Ascending aorta (tissue), 2 donors: ENCODE measurements around the gene SART3. TPM values are rescaled to one million over a fixed set of nuclear protein-coding genes. Genes with fewer than 3 reads are reported as not detected.

ENCODE experiments used
- DNase-seq, 2 donors: peaks; one replicate each; pipeline ENCODE4 v3.0.0-alpha.2; 2019; ENCODE audit warnings: low spot score in 2 of 2
- H3K27ac ChIP-seq, 2 donors: fragments of 200-600 bp; sonication (generic); one replicate each; pipeline ENCODE4 v1.5.1; 2016 to 2017; ENCODE audit warnings: mild to moderate bottlenecking in 1 of 2
- H3K27me3 ChIP-seq: fragments of 200-600 bp; sonication (generic); one replicate; pipeline ENCODE4 v1.5.1; 2017
- H3K36me3 ChIP-seq, 2 donors: fragments of 200-600 bp; sonication (generic); one replicate each; pipeline ENCODE4 v1.5.1; 2016
- H3K4me1 ChIP-seq, 2 donors: fragments of 200-600 bp; sonication (generic); one replicate each; pipeline ENCODE4 v1.5.1; 2016 to 2017; ENCODE audit warnings: mild to moderate bottlenecking in 1 of 2
- H3K4me3 ChIP-seq, 2 donors: fragments of 200-600 bp; sonication (generic); one replicate each; pipeline ENCODE4 v1.5.1; 2016 to 2017; ENCODE audit warnings: mild to moderate bottlenecking in 1 of 2
- H3K9me3 ChIP-seq, 2 donors: fragments of 200-600 bp; sonication (generic); one replicate each; pipeline ENCODE4 v1.5.1; 2016
- CTCF ChIP-seq, 3 experiments: fragments of 200-600 bp in 2 of 3; fragments of 450-650 bp in 1 of 3; sonication (generic) in 2 of 3; IDR thresholded peaks; one replicate each; pipeline ENCODE4 v1.5.1; 2016 to 2019; ENCODE audit warnings: antibody characterized with exemption in 3 of 3, mild to moderate bottlenecking in 1 of 3, moderate library complexity in 1 of 3
- intact Hi-C: fragments of 100-400 bp; cut with DNase I; formaldehyde crosslinking; loops from one replicate; pipeline ENCODE4 v1.15.1; 2023
- total RNA-seq: library from RNA; depleted of rRNA; stranded (reverse); fragments of >200 nt; gene quantifications from one replicate; pipeline ENCODE4 v1.1.0, GENCODE V29; 2016

The SART3 gene
- total RNA-seq, 1 donor from 2014 or later = 22.9 TPM

DNA sequence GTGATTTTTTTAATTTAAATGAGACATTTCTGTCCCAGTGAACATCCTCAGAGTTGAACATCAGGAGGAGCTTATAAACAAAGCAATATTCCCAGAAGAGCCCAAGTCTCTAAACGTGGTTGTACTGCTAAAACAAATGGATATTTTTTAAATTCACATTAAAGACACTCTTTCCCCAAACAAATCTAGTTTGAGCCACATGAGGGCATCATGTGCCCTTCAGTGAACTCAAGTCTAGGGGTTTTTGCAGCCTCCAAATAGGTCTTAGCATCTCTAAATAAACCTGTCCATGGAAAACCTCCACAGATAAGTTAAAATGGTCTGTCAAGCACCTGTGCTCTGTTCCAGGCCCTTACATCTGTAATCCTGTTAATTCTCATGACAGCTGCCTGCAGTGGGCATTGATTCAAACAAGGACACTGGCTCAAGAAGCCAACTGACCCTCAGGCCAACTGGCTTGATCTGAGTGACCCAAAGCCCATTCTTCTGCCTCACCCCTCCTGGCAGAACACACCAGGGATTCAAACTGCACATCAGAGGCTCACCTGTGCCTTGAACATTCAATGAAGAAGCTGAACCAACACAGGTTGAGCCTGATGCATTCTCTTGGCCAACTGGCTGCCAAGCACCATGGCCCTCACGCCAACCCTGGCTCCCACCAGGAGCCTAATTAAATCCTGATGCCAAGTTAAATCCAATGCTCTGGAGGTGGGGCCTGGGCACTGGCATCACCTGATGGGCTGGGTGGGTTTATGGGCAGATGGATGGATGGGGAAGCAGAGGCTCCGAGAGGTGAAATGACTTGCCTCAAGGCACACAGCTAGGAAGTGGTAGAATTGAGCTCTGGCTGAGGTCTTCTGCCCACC lies 10.0 kb upstream of the SART3 start:
- H3K36me3 ChIP-seq = peaks cover 33 to 39% of the 10 kb centered on the region in 2 donors
- peaks cover 0 to 4% of the 10 kb centered on the region in 2 donors for H3K4me1 ChIP-seq
- DNase-seq = peak in 1 of 2 donors; percentile 31
- no peaks in the 10 kb centered on the region for H3K27me3 ChIP-seq
- H3K9me3 ChIP-seq = no peaks in the 10 kb centered on the region
- H3K4me3 ChIP-seq = no peak overlapping the region
- intact Hi-C loops = no loop called here
- TF ChIP-seq CTCF (IDR thresholded peaks at IDR 0.05) = peak in 1 of 3 experiments; percentile 20
- no peak overlapping the region for H3K27ac ChIP-seq

DNA sequence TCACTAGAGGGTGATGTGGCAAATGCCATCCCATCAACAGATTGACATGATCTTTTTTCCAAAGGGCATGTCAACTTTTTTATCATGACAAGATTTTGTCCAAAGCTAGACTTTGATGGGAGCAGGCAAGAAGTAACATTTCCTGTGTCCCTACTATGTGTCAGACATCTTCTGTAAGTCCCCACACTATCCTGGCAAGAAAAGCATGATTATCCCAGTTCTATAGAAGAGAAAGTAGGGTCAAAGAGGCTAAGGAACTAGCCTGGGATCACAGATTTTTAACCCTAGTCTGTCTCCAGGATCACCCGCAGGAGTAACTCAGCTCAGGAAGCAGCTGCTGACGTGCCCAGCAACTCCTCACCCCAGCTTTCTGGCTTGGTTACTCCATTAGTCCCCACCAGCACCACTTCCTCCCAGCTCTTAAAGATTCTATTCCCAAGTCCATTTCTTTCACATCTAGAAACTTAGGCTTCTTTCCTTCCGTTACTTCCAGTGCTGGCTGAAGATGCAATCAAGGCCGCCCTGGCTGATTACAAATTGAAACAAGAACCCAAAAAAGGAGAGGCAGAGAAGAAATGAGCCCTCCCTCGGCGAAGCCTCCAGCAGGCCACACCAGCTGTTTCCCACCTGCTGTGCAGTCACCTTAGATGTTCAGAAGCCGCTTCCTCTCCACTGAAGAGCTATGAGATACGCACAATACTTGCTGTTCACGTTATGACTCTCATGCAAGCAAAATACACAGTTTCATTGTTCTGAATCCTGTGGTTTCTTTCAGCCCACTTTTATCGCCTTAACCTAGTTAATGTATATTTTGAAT lies 7.6 kb upstream of the SART3 start:
- Histone ChIP-seq H3K27me3 (no peaks in the 10 kb centered on the region), H3K9me3 (no peaks in the 10 kb centered on the region), H3K36me3 (peaks cover 44 to 52% of the 10 kb centered on the region in 2 donors), H3K4me1 (peaks cover 0 to 14% of the 10 kb centered on the region in 2 donors), H3K4me3 (no peak overlapping the region), H3K27ac (no peak overlapping the region)
- intact Hi-C loops = no loop called here
- DNase-seq = peak in 1 of 2 donors; percentile 39
- no peak for TF ChIP-seq CTCF (IDR thresholded peaks at IDR 0.05)

DNA sequence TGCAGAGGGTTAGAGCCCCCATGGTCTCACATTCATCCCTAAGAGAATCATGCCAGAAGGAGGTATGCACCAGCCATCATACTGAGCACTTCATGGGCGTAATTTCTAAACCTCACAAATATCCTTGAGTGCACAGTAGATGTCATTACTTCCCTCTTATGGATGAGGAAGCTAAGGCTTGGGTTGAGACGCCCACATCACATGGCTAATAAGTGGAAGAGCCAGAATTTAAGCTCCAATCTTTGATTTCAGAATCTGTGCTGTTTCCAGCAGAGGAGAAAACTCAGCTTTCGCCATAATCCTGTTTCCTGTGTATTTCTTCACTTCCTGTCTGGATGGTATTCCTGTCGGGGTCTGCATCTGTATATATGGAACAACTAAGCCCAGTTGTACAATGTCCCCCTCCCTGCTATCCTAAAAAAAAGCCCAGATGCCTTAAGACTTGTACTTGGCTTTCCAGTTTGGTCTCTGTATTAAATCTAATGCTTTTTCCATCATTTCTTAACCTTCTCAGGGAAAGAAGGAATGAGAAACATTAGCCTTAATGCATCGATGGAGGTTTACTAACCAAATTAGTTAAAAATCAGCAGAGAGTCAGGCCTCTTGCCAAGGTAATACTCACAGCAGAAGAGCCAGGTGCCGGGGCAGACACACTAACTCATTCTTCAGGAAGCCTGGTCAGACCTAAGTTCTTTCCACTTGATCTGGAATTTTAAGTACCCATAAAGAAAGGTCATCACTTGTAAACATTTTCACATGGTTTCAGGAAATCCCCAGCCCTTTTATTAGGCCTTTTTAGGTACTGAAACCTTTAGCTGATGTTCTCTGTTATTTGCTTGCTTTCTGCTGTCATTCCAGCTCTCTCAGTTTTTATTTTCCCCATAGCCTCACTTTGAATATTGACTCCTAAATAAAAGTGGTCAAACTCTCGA lies 6.7 kb upstream of the SART3 start:
- intact Hi-C loops = no loop called here
- H3K9me3 ChIP-seq = no peaks in the 10 kb centered on the region
- TF ChIP-seq CTCF (IDR thresholded peaks at IDR 0.05) = no peak
- H3K36me3 ChIP-seq = peaks cover 44 to 52% of the 10 kb centered on the region in 2 donors
- peak in 1 of 2 donors; percentile 56 for DNase-seq
- no peaks in the 10 kb centered on the region for H3K27me3 ChIP-seq
- peaks cover 0 to 14% of the 10 kb centered on the region in 2 donors for H3K4me1 ChIP-seq
- H3K4me3 ChIP-seq = no peak overlapping the region
- H3K27ac ChIP-seq = no peak overlapping the region

DNA sequence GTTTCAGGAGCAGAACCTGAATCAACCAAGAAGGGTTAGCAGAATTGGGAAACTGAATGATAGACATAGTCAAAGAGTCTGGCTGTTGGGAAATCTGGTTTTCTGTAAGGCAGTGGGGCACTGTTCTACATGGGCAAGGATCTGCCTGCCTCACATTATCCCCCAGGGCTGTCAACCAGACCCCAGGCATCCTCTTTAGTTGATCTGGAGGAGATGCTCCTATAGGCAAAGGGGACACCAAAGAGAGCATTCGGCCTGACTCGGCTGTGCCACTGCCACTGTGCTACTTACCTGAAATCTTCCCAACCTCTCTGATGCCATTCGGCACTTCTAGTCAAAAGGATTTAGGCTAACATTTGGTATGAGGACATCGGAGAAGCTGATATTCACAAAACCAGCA lies 5.5 kb upstream of the SART3 start:
- Histone ChIP-seq H3K4me1 (peaks cover 0 to 18% of the 10 kb centered on the region in 2 donors), H3K9me3 (no peaks in the 10 kb centered on the region), H3K27me3 (no peaks in the 10 kb centered on the region), H3K4me3 (no peak overlapping the region), H3K27ac (peak overlapping the region; percentile 61), H3K36me3 (peaks cover 44 to 52% of the 10 kb centered on the region in 2 donors)
- DNase-seq = peak in 1 of 2 donors; percentile 42
- intact Hi-C loops = no loop called here
- TF ChIP-seq CTCF (IDR thresholded peaks at IDR 0.05) = no peak

GRCh38 chr12:108565976-108566375 lies 5.0 kb upstream of the SART3 start:
- peak overlapping the region; percentile 61 for H3K27ac ChIP-seq
- no peak overlapping the region for H3K4me3 ChIP-seq
- H3K4me1 ChIP-seq = peaks cover 0 to 18% of the 10 kb centered on the region in 2 donors
- intact Hi-C loops = no loop called here
- peak; percentile 47 to 84 for DNase-seq
- TF ChIP-seq CTCF (IDR thresholded peaks at IDR 0.05) = no peak
- no peaks in the 10 kb centered on the region for H3K27me3 ChIP-seq
- peaks cover 44 to 52% of the 10 kb centered on the region in 2 donors for H3K36me3 ChIP-seq
- no peaks in the 10 kb centered on the region for H3K9me3 ChIP-seq
